ENCODE measurements around the gene DNAH7.
A peak's percentile ranks its signal among the peaks of the same experiment; 100 is the strongest.
"Not testable (repeated sequence)": the region's sequence is repeated elsewhere in the genome, so short reads cannot be mapped to it uniquely, and the experiment has no call there.

DNAH7 gene

GRCh38 chr2:195967336-195967735 lies 101.3 kb downstream of the DNAH7 start:
- DNase-seq (ENCODE audit: low spot score) = peak; percentile 36

- no peak for DNase-seq (ENCODE audit: low spot score)
These were observed 106.8 kb downstream of the DNAH7 start for GRCh38 chr2:195961873-195962272.

- DNase-seq (ENCODE audit: low spot score) = no peak
These were observed 109.3 kb downstream of the DNAH7 start for GRCh38 chr2:195959341-195959740.

- no peak for DNase-seq (ENCODE audit: low spot score)
These were observed 111.9 kb downstream of the DNAH7 start for GRCh38 chr2:195956725-195957124.

GRCh38 chr2:195945056-195945455 lies 123.6 kb downstream of the DNAH7 start:
- no peak for DNase-seq (ENCODE audit: low spot score)

GRCh38 chr2:195937176-195937575 lies 131.5 kb downstream of the DNAH7 start:
- DNase-seq (ENCODE audit: low spot score) = no peak

GRCh38 chr2:195934484-195934883 lies 134.2 kb downstream of the DNAH7 start:
- no peak for DNase-seq (ENCODE audit: low spot score)

GRCh38 chr2:195929531-195929930 lies 139.1 kb downstream of the DNAH7 start:
- DNase-seq (ENCODE audit: low spot score) = no peak

- DNase-seq (ENCODE audit: low spot score) = no peak
These were observed 143.5 kb downstream of the DNAH7 start for GRCh38 chr2:195925120-195925519.

GRCh38 chr2:195923889-195924288 lies 144.7 kb downstream of the DNAH7 start:
- DNase-seq (ENCODE audit: low spot score) = no peak

- not testable (repeated sequence) for DNase-seq (ENCODE audit: low spot score)
These were observed 151.5 kb downstream of the DNAH7 start for GRCh38 chr2:195917021-195917600.

- no peak for DNase-seq (ENCODE audit: low spot score)
These were observed 156.6 kb downstream of the DNAH7 start for GRCh38 chr2:195912079-195912478.

- DNase-seq (ENCODE audit: low spot score) = no peak
These were observed 158.1 kb downstream of the DNAH7 start for GRCh38 chr2:195910570-195910969.

GRCh38 chr2:195909926-195910325 lies 158.7 kb downstream of the DNAH7 start:
- DNase-seq (ENCODE audit: low spot score) = no peak

- no peak for DNase-seq (ENCODE audit: low spot score)
These were observed 161.2 kb downstream of the DNAH7 start for GRCh38 chr2:195907474-195907873.

- DNase-seq (ENCODE audit: low spot score) = no peak
These were observed 164.7 kb downstream of the DNAH7 start for GRCh38 chr2:195903956-195904355.

- DNase-seq (ENCODE audit: low spot score) = no peak
These were observed 165.8 kb downstream of the DNAH7 start for GRCh38 chr2:195902857-195903256.

- DNase-seq (ENCODE audit: low spot score) = no peak
These were observed 169.4 kb downstream of the DNAH7 start for GRCh38 chr2:195899226-195899625.

GRCh38 chr2:195898505-195899191 lies 170.0 kb downstream of the DNAH7 start:
- DNase-seq (ENCODE audit: low spot score) = peak; percentile 11

GRCh38 chr2:195891081-195891480 lies 177.6 kb downstream of the DNAH7 start:
- DNase-seq (ENCODE audit: low spot score) = no peak

- no peak for DNase-seq (ENCODE audit: low spot score)
These were observed 189.5 kb downstream of the DNAH7 start for GRCh38 chr2:195879153-195879552.

- no peak for DNase-seq (ENCODE audit: low spot score)
These were observed 197.3 kb downstream of the DNAH7 start for GRCh38 chr2:195871326-195871725.

- no peak for DNase-seq (ENCODE audit: low spot score)
These were observed 204.3 kb downstream of the DNAH7 start for GRCh38 chr2:195864316-195864715.

- no peak for DNase-seq (ENCODE audit: low spot score)
These were observed 205.1 kb downstream of the DNAH7 start for GRCh38 chr2:195863564-195863963.
